Type B pancreatic cell (in vitro differentiated cells): ENCODE measurements around the gene ATP6V0E1. TPM values are rescaled to one million over a fixed set of nuclear protein-coding genes. Genes with fewer than 3 reads are reported as not detected.

Experiments
- DNase-seq: peaks from one replicate; pipeline ENCODE4 v3.0.0; 2021; ENCODE audit warnings: mixed read lengths; ENCODE audit not compliant: unreplicated experiment; ENCODE audit errors: extremely low spot score
- H3K27ac Mint-ChIP-seq: 2 replicates; pipeline ENCODE4 v1.8.0; 2021; ENCODE audit warnings: mild to moderate bottlenecking, mixed read lengths
- H3K27me3 Mint-ChIP-seq: 2 replicates; pipeline ENCODE4 v1.8.0; 2021; ENCODE audit warnings: mixed read lengths
- H3K36me3 Mint-ChIP-seq: 2 replicates; pipeline ENCODE4 v1.8.0; 2021; ENCODE audit warnings: mixed read lengths
- H3K4me1 Mint-ChIP-seq: one replicate; pipeline ENCODE4 v1.8.0; 2021; ENCODE audit warnings: mixed read lengths; ENCODE audit not compliant: unreplicated experiment
- H3K4me3 Mint-ChIP-seq: 2 replicates; pipeline ENCODE4 v1.8.0; 2021; ENCODE audit warnings: mild to moderate bottlenecking, mixed read lengths
- H3K9me3 Mint-ChIP-seq: 2 replicates; pipeline ENCODE4 v1.8.0; 2021; ENCODE audit warnings: mixed read lengths
- total RNA-seq: library from RNA; stranded (reverse); gene quantifications from 2 replicates; pipeline ENCODE4 v1.2.1, GENCODE V29; 2021; ENCODE audit warnings: low replicate concordance
- TF ChIP-seq, protein P1 (sequence below): fragments of 200-600 bp; sonication (generic); conservative IDR thresholded peaks from 2 replicates; pipeline ENCODE4 v1.5.0; 2021; ENCODE audit warnings: antibody characterized with exemption, mild to moderate bottlenecking

Gene ATP6V0E1
- total RNA-seq, 1 donor from 2014 or later: 141 TPM

DNA sequence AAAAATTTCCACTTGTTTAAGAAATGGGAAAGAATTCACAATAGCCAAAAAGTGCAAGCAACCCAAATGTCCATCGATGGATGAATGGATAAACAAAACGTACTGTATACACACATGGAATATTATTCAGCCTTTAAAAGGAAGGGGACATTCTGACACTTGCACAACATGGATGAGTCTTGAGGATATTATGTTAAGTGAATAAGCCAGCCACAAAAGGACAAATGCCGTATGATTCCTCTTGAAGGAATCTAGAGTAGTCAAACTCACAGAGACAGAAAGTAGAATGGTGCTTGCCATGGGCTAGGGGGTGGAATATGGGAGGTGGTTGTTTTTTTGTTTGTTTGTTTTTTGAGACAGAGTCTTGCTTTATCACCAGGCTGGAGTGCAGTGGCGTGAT lies 3.8 kb upstream of the ATP6V0E1 start:
- H3K36me3 Mint-ChIP-seq: no peaks in the 10 kb centered on the region

GRCh38 chr5:172981931-172982330 lies 1.6 kb upstream of the ATP6V0E1 start:
- H3K4me3 Mint-ChIP-seq: no peak overlapping the region
- no peak overlapping the region for H3K27ac Mint-ChIP-seq
- TF ChIP-seq, protein P1, sequence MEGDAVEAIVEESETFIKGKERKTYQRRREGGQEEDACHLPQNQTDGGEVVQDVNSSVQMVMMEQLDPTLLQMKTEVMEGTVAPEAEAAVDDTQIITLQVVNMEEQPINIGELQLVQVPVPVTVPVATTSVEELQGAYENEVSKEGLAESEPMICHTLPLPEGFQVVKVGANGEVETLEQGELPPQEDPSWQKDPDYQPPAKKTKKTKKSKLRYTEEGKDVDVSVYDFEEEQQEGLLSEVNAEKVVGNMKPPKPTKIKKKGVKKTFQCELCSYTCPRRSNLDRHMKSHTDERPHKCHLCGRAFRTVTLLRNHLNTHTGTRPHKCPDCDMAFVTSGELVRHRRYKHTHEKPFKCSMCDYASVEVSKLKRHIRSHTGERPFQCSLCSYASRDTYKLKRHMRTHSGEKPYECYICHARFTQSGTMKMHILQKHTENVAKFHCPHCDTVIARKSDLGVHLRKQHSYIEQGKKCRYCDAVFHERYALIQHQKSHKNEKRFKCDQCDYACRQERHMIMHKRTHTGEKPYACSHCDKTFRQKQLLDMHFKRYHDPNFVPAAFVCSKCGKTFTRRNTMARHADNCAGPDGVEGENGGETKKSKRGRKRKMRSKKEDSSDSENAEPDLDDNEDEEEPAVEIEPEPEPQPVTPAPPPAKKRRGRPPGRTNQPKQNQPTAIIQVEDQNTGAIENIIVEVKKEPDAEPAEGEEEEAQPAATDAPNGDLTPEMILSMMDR: no peak
- peaks cover 13% of the 10 kb centered on the region for H3K36me3 Mint-ChIP-seq
- peaks cover 6% of the 10 kb centered on the region for H3K4me1 Mint-ChIP-seq
- H3K9me3 Mint-ChIP-seq: no peaks in the 10 kb centered on the region
- DNase-seq: no peak
- H3K27me3 Mint-ChIP-seq: peaks cover 10% of the 10 kb centered on the region

More for the DNA sequence above, 3.8 kb upstream of the ATP6V0E1 start:
- H3K4me3 Mint-ChIP-seq: no peak overlapping the region
- no peaks in the 10 kb centered on the region for H3K4me1 Mint-ChIP-seq
- TF ChIP-seq, protein P1: no peak
- DNase-seq: no peak
- no peak overlapping the region for H3K27ac Mint-ChIP-seq
- H3K9me3 Mint-ChIP-seq: no peaks in the 10 kb centered on the region
- H3K27me3 Mint-ChIP-seq: peaks cover 20% of the 10 kb centered on the region

GRCh38 chr5:172984244-172984953 lies 828 bp downstream of the ATP6V0E1 start:
- H3K36me3 Mint-ChIP-seq: peaks cover 13% of the 10 kb centered on the region
- TF ChIP-seq, protein P1: peak; percentile 69
- H3K4me3 Mint-ChIP-seq: peak overlapping the region; percentile 98
- no peaks in the 10 kb centered on the region for H3K27me3 Mint-ChIP-seq
- H3K4me1 Mint-ChIP-seq: peaks cover 10% of the 10 kb centered on the region
- no peaks in the 10 kb centered on the region for H3K9me3 Mint-ChIP-seq
- H3K27ac Mint-ChIP-seq: peak overlapping the region; percentile 99
- no peak for DNase-seq

GRCh38 chr5:172985596-172985995 lies 2.0 kb downstream of the ATP6V0E1 start:
- DNase-seq: no peak
- Mint-ChIP-seq H3K27me3 (no peaks in the 10 kb centered on the region), H3K27ac (peak overlapping the region; percentile 85), H3K4me1 (peaks cover 10% of the 10 kb centered on the region), H3K4me3 (peak overlapping the region; percentile 80), H3K9me3 (no peaks in the 10 kb centered on the region), H3K36me3 (peaks cover 13% of the 10 kb centered on the region)
- TF ChIP-seq, protein P1: no peak

DNA sequence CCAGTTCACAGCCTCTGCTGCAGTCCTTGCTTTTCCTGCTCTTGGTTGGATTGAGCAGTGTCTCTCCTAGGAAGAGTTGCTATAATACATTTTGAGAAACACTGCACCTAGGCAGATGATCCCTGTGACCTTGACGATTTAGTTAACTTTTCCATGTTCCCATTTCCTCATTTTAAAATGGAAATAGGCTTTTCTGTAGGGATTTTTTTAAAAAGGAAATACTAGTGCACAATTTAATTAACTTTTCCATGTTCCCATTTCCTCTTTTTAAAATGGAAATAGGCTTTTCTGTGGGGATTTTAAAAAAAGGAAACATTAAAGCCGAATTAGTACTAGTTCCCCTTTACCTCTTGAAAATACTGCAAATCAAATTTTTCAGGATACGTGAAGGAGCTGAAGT lies 4.7 kb downstream of the ATP6V0E1 start:
- Mint-ChIP-seq H3K27me3 (no peaks in the 10 kb centered on the region), H3K9me3 (no peaks in the 10 kb centered on the region)

More for the DNA sequence above, 4.7 kb downstream of the ATP6V0E1 start:
- Mint-ChIP-seq H3K4me3 (no peak overlapping the region), H3K4me1 (peaks cover 10% of the 10 kb centered on the region), H3K36me3 (peaks cover 26% of the 10 kb centered on the region), H3K27ac (no peak overlapping the region)
- TF ChIP-seq, protein P1: no peak
- no peak for DNase-seq
